Body of pancreas (tissue), 4 donors: ENCODE measurements around the gene DBNL.

Source experiments
- POLR2A ChIP-seq, 3 donors: fragments of 450-650 bp; IDR thresholded peaks; one replicate each; pipeline ENCODE4 v1.6.1; 2016; ENCODE audit warnings: antibody characterized with exemption in 3 of 3, mild to moderate bottlenecking in 2 of 3
- TF ChIP-seq, protein P1 (sequence below), 7 experiments: fragments of 450-650 bp in 4 of 7; fragments of 200-600 bp in 3 of 7; sonication (generic) in 3 of 7; IDR thresholded peaks; one replicate each; pipeline ENCODE4 v1.5.1; 2016 to 2019; ENCODE audit warnings: antibody characterized with exemption in 7 of 7

DNA sequence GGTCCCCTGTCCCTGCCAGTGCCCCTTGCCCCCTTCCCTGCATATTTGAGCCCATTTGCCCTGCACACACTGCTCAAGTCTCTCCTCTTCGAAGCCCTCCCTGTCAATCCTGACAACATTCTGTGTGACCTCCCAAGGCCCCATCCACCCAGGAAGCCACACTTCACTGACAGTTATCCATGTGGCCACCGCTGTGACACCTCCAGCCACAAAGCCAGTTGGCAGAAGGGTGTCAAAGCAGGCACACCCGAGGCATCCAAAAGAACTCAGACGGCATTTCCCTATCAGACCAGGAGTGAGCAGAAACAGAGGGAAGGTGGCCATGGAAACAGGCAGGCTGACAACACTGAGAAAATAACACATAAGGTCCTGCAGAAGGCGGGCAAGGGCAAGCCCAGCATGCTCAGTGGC lies 33.2 kb downstream of the DBNL start:
- TF ChIP-seq, protein P1, sequence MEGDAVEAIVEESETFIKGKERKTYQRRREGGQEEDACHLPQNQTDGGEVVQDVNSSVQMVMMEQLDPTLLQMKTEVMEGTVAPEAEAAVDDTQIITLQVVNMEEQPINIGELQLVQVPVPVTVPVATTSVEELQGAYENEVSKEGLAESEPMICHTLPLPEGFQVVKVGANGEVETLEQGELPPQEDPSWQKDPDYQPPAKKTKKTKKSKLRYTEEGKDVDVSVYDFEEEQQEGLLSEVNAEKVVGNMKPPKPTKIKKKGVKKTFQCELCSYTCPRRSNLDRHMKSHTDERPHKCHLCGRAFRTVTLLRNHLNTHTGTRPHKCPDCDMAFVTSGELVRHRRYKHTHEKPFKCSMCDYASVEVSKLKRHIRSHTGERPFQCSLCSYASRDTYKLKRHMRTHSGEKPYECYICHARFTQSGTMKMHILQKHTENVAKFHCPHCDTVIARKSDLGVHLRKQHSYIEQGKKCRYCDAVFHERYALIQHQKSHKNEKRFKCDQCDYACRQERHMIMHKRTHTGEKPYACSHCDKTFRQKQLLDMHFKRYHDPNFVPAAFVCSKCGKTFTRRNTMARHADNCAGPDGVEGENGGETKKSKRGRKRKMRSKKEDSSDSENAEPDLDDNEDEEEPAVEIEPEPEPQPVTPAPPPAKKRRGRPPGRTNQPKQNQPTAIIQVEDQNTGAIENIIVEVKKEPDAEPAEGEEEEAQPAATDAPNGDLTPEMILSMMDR (IDR thresholded peaks at IDR 0.05), result no peak
- TF ChIP-seq POLR2A (IDR thresholded peaks at IDR 0.05), result no peak
